Measurements from ENCODE around the gene CABP1.
"Not testable (repeated sequence)": the region's sequence is repeated elsewhere in the genome, so short reads cannot be mapped to it uniquely, and the experiment has no call there.

CABP1 gene

DNA sequence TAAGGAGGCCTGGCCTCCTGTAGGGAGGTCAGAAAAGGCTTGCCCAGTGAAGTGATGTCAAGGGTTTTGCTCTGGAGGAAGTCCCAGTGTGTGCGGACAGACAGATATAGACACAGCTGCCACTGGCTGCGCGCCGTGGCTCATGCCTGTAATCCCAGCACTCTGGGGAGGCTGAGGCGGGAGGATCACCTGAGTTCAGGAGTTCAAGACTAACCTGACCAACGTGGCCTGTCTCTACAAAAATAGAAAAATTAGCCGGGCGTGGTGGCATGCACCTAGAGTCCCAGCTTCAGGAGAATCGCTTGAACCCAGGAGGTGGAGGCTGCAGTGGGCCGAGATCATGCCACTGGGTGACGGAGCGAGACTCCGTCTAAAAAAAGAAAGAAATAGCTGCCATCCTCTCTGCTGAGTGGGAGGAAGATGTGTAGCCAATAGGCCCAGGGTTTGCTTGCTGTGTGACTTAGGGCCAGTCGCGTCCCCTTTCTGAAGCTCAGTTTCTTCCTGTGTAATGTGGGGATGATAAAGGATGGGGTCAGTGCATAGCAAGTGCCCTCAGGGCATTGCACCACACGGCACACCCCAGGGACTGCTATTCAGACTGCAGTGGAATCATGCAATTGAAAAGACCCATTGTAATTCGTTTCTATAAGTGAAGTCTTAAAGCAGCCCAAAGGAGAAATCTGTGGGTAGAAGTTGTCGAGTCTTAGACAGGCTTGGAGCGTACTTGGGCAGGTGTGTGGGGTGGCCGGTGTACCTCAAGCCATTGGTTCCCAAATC, 27.9 kb downstream of the CABP1 start:
- DNase-seq (ENCODE audit: low spot score), result no peak

GRCh38 chr12:120668868-120669840, 28.7 kb downstream of the CABP1 start:
- no peak for DNase-seq (ENCODE audit: low spot score)

GRCh38 chr12:120670237-120670636, 29.8 kb downstream of the CABP1 start:
- not testable (repeated sequence) for DNase-seq (ENCODE audit: low spot score)

- DNase-seq (ENCODE audit: low spot score), result no peak
Measured at GRCh38 chr12:120670667-120671066, 30.2 kb downstream of the CABP1 start.

DNA sequence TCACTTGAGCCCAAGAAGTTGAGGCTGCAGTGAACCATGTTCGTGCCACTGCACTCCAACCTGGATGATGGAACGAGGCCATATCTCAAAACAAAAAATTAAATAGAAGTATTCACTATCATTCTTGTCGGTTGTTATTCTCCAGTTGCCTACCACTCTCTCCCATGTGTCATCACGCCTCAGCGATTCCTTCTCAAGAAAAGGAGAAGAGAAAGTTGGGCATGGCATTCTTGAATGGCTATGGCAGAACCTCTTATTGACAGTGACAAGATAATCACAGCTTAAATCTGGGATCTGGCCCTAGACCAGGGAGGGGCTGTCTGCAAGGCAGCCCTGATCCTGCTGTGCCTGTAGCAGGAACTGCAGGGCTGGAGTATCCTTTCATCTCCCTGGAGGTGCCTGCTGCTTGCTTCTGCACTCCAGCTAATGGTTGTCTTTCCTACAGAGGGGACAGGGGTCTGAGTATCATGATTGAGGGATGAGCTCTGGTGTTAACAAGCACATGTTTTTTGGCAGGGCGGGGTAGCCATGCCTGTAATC, 33.7 kb downstream of the CABP1 start:
- no peak for DNase-seq (ENCODE audit: low spot score)

- no peak for DNase-seq (ENCODE audit: low spot score)
Measured at GRCh38 chr12:120677765-120678473, 37.5 kb downstream of the CABP1 start.

- no peak for DNase-seq (ENCODE audit: low spot score)
Measured at GRCh38 chr12:120678572-120678971, 38.1 kb downstream of the CABP1 start.

- DNase-seq (ENCODE audit: low spot score), result no peak
Measured at GRCh38 chr12:120680165-120680738, 39.8 kb downstream of the CABP1 start.

DNA sequence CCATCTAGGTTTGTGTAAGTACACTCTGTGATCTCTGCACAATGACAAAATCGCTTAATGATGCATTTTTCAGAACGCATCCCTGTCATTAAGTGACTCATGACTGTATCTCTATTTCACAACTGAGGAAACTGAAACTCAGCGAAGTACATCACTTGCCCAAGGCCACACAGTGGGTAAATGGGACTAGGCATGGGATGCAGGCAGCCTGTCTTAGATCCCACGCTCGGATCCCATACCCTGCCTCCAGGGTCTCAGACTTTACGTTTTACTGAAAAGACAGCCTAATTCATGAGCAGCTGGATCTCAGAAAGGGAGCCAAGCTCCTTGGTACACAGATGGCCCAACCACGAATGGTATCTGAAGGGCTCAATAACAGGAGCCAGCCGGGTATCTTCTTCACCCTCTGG, 44.1 kb downstream of the CABP1 start:
- DNase-seq (ENCODE audit: low spot score), result no peak

- DNase-seq (ENCODE audit: low spot score), result no peak
Measured at GRCh38 chr12:120685522-120685921, 45.1 kb downstream of the CABP1 start.

GRCh38 chr12:120686151-120686689, 45.8 kb downstream of the CABP1 start:
- peak; percentile 97 for DNase-seq (ENCODE audit: low spot score)

DNA sequence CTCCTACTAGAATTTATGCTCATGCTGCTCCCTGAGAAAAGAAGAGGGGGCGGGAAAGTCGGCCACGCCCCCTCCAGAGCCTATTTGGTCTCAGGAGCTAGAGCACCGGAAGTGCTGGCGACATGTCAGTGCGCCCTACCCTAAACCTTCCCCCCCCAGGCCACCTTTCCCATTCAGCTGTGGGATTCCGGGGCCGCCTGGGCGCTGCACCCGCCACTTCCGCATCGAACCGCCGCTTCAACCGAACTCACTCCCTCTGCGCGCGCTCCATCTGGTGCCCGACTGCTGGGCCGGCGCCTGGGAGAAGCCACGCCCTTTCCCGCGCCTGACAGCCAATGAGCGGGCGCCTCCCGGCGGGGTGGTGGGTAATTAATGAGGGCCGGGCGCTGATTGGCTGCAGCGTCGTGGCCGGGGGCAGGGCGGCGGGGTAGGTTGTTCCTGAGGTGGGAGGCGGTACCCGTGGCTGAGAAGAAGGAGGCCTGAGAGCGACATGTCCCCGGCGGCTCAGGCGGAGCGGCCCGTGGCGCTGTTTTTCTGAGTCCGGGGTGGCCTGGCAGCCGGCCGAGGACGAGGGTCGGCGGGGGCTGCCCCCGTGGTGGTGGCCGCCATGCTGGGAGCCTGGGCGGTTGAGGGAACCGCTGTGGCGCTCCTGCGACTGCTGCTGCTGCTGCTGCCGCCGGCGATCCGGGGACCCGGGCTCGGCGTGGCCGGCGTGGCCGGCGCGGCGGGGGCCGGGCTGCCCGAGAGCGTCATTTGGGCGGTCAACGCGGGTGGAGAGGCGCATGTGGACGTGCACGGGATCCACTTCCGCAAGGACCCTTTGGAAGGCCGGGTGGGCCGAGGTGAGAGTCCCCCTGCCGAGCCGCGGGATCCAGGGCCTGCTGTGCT, 46.5 kb downstream of the CABP1 start, which contains the start of gene MLEC:
Gene MLEC, plus strand, starts transcription at position 460 of the 888 bp plus-strand sequence. Its CDS starts 148 bp downstream, at position 608.
- peak; percentile 98 for DNase-seq (ENCODE audit: low spot score)

DNA sequence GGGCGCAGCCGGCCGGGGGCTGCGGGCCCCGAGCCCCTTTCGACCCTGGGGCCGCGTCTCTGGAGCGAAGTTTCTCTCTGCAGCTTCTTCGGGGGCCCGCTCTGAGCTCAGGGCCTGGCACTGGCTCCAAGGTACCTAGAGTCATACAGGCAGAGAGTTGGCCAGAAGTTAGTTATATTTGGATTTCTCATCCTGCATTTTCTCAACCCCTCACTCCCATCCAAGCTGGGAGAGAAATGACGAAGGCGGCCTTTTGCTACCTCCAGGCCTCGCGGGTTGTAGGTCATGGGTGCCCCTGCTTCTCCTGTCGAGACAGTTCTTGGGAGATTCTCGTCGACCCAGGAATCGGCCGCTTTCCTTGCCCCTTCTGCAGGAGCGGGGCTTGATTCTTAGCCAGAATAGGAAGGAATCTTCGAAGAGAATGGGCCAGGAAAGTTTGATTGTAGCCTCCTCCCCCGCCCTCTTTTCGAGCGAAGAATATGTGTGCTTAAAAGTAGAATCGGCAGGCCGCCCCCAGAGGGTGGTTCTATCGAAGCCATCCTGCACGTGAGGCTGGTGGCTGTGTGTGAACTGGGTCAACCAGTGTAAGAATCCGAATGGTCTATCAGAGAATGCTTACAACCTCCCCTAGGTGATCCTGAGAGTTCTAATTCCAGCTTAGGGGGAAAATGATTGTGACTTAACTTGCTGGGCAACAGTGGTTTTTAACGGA, 47.3 kb downstream of the CABP1 start:
- no peak for DNase-seq (ENCODE audit: low spot score)

- no peak for DNase-seq (ENCODE audit: low spot score)
Measured at GRCh38 chr12:120688527-120689071, 48.2 kb downstream of the CABP1 start.

- no peak for DNase-seq (ENCODE audit: low spot score)
Measured at GRCh38 chr12:120689397-120690082, 49.1 kb downstream of the CABP1 start.

GRCh38 chr12:120690083-120690450, 49.6 kb downstream of the CABP1 start:
- DNase-seq (ENCODE audit: low spot score), result no peak

DNA sequence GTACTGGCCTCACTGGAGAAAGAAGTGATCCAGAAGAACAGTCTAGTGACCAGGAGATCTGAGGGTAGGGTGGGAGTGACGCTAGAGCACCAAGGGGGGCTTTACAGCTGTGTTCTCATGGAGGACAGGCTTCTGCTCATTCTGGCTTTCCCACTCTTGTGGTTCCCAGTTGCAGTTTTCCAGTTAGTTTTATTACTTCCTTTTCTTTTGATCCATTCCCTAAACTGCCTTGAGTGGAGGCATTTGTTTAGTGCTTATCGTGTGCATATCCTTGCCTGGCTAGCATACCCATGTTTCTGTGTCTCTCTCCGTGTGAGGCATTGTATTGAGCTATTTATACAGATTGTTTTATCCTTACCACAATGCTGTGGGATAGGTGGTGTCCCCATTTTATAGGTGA, 50.6 kb downstream of the CABP1 start:
- DNase-seq (ENCODE audit: low spot score), result no peak

DNA sequence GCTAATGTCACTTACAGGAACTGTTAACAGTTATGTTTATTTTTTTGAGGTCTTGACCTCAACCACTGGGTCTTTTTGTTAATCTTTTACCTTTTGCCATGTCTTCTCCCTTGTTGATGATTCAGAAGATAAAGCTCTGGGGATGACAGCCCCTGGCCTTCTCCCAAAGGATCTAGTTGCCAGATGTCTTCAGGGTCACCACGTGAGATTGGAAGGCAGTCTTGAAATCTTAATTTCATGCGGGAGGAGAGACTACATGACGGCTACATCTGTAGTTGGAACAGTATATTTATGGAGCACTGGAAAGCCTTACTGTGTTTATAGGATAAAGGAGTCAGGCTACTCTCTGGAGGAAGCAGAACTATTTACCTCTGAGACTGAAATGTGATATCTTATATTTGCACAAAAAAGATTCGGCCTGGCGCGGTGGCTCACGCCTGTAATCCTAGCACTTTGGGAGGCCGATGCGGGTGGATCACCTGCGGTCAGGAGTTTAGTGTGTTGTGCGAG, 52.2 kb downstream of the CABP1 start:
- no peak for DNase-seq (ENCODE audit: low spot score)

Measured in cerebellar cortex (tissue), 1 donor.